OCI-M2 (cell line): Measurements from ENCODE around the gene DEFB128.
"Not testable (repeated sequence)": the region's sequence is repeated elsewhere in the genome, so short reads cannot be mapped to it uniquely, and the experiment has no call there.

ENCODE experiments used
- DNase-seq: peaks from one replicate; lab custom pipeline; 2025; ENCODE audit not compliant: unreplicated experiment; lab: John Stamatoyannopoulos, UW

DEFB128 gene

GRCh38 chr20:189611-190010 is at the start of gene DEFB128:
TSS of gene DEFB128 (minus strand) at chr20:189711. CDS start at chr20:189623, 88 bp downstream.
- no peak for DNase-seq

GRCh38 chr20:237929-238328 is 48.4 kb upstream of the DEFB128 start:
- DNase-seq: no peak

- no peak for DNase-seq
These were observed 48.0 kb upstream of the DEFB128 start for GRCh38 chr20:237489-237888.

GRCh38 chr20:235891-236290 is 46.4 kb upstream of the DEFB128 start:
- no peak for DNase-seq

- DNase-seq: no peak
These were observed 38.1 kb upstream of the DEFB128 start for GRCh38 chr20:227439-228105.

- no peak for DNase-seq
These were observed 37.4 kb upstream of the DEFB128 start, which contains the start of gene DEFB129 for GRCh38 chr20:226958-227357. TSS of gene DEFB129 (plus strand) at chr20:227258. CDS start at chr20:227289, 31 bp downstream.

- DNase-seq: not testable (repeated sequence)
These were observed 36.4 kb upstream of the DEFB128 start for GRCh38 chr20:225879-226278.

GRCh38 chr20:221258-221830 is 31.8 kb upstream of the DEFB128 start:
- no peak for DNase-seq

- no peak for DNase-seq
These were observed 30.0 kb upstream of the DEFB128 start for GRCh38 chr20:219290-220115.

GRCh38 chr20:217266-217665 is 27.8 kb upstream of the DEFB128 start:
- DNase-seq: no peak

- no peak for DNase-seq
These were observed 26.3 kb upstream of the DEFB128 start for GRCh38 chr20:215796-216195.

- DNase-seq: no peak
These were observed 24.9 kb upstream of the DEFB128 start for GRCh38 chr20:214383-214782.

- DNase-seq: no peak
These were observed 21.4 kb upstream of the DEFB128 start for GRCh38 chr20:210809-211502.

GRCh38 chr20:208942-209566 is 19.5 kb upstream of the DEFB128 start:
- DNase-seq: no peak

- not testable (repeated sequence) for DNase-seq
These were observed 14.1 kb upstream of the DEFB128 start for GRCh38 chr20:203630-204029.

- no peak for DNase-seq
These were observed 10.5 kb upstream of the DEFB128 start for GRCh38 chr20:199996-200395.

GRCh38 chr20:198225-198624 is 8.7 kb upstream of the DEFB128 start:
- no peak for DNase-seq

- DNase-seq: no peak
These were observed 1.8 kb downstream of the DEFB128 start for GRCh38 chr20:187733-188132.

- no peak for DNase-seq
These were observed 5.2 kb downstream of the DEFB128 start for GRCh38 chr20:184288-184687.

- no peak for DNase-seq
These were observed 20.6 kb downstream of the DEFB128 start for GRCh38 chr20:168876-169275.

GRCh38 chr20:164618-165017 is 24.9 kb downstream of the DEFB128 start:
- DNase-seq: no peak
